Upper lobe of left lung (tissue), 4 donors: ENCODE data around the gene TTC39A.

Source experiments
- EP300 ChIP-seq, 4 donors: sonication (generic); formaldehyde crosslinking; IDR thresholded peaks; one replicate each; pipeline ENCODE4 v1.5.1; 2017; ENCODE audit warnings: antibody characterized with exemption in 4 of 4, control low read depth in 2 of 4
- POLR2A ChIP-seq, 4 donors: fragments of 450-650 bp; IDR thresholded peaks; one replicate each; pipeline ENCODE4 v1.5.1; 2016 to 2017; ENCODE audit warnings: antibody characterized with exemption in 4 of 4, mild to moderate bottlenecking in 2 of 4
- POLR2AphosphoS5 ChIP-seq, 2 donors: sonication (generic); formaldehyde crosslinking; IDR thresholded peaks; one replicate each; pipeline ENCODE4 v1.5.1; 2017; ENCODE audit warnings: antibody characterized with exemption in 2 of 2
- TF ChIP-seq, protein P1 (sequence below), 6 experiments: fragments of 450-650 bp in 4 of 6; fragments of 200-600 bp in 2 of 6; sonication (generic) in 2 of 6; IDR thresholded peaks; one replicate each; pipeline ENCODE4 v1.5.1; 2016 to 2019; ENCODE audit warnings: antibody characterized with exemption in 6 of 6

DNA sequence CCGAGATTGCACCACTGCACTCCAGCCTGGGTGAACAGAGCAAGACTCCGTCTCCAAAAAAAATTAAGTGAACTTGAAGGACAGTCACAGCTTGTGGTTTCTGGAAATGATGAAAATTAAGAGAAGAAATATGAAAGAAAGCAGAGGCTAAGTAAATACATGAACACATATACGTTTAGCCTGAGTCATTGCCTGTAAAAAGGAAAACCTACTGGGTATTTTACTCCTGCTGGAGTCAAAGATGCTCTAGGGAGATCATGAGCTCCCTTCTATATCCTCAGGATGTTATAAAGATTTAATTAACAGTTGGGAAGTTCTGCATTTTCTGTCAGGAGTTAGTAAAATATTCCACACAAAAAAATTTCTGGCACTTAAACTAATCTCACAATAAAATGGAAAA lies 43.5 kb upstream of the TTC39A start:
- no peak for TF ChIP-seq POLR2A (IDR thresholded peaks at IDR 0.05)
- TF ChIP-seq, protein P1, sequence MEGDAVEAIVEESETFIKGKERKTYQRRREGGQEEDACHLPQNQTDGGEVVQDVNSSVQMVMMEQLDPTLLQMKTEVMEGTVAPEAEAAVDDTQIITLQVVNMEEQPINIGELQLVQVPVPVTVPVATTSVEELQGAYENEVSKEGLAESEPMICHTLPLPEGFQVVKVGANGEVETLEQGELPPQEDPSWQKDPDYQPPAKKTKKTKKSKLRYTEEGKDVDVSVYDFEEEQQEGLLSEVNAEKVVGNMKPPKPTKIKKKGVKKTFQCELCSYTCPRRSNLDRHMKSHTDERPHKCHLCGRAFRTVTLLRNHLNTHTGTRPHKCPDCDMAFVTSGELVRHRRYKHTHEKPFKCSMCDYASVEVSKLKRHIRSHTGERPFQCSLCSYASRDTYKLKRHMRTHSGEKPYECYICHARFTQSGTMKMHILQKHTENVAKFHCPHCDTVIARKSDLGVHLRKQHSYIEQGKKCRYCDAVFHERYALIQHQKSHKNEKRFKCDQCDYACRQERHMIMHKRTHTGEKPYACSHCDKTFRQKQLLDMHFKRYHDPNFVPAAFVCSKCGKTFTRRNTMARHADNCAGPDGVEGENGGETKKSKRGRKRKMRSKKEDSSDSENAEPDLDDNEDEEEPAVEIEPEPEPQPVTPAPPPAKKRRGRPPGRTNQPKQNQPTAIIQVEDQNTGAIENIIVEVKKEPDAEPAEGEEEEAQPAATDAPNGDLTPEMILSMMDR (IDR thresholded peaks at IDR 0.05) = no peak
- no peak for TF ChIP-seq EP300 (IDR thresholded peaks at IDR 0.05)
- TF ChIP-seq POLR2AphosphoS5 (IDR thresholded peaks at IDR 0.05) = no peak
